Femur (tissue), 1 donor: ENCODE measurements around the gene TPST1.
"Not testable (repeated sequence)": the region's sequence is repeated elsewhere in the genome, so short reads cannot be mapped to it uniquely, and the experiment has no call there.

ENCODE experiments used
- DNase-seq: peaks from one replicate; pipeline ENCODE4 v3.0.0-alpha.2; 2017

TPST1 gene

DNA sequence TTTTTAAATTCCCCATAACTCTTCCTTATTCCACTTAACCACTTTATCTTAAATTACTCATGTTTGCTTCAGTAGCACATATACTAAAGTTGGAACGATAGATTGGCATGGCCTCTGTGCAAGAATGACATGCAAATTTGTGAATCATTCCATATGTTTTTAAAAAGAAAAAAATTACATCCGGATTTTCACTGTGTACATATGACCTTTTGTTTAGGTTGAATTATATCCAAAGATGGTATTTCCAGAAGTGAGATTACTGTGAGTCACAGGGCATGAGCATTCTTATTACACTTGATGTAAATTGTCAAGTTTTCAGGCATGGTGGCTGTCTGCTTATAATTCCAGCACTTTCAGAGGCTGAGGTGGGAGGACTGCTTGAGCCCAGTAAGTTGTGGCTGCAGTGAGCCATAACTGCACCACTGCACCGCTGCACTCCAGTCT is 190.0 kb downstream of the TPST1 start:
- DNase-seq = not testable (repeated sequence)

DNA sequence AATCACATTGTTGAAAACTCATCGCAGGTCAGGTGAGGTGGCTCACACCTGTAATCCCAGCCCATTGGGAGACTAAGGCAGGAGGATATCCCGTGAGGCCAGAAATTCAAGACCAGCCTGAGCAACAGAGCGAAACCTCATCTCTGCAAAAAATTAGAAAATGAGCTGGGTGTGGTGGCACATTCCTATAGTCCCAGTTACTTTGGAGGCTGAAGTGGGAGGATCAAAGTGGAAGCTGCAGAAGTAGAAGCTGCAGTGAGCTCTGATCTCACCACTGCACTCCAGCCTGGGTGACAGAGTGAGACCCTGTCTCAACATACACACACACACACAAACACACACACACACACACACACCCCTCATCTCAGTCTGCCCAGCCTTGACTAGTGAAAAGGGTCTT is 190.9 kb downstream of the TPST1 start:
- not testable (repeated sequence) for DNase-seq

DNA sequence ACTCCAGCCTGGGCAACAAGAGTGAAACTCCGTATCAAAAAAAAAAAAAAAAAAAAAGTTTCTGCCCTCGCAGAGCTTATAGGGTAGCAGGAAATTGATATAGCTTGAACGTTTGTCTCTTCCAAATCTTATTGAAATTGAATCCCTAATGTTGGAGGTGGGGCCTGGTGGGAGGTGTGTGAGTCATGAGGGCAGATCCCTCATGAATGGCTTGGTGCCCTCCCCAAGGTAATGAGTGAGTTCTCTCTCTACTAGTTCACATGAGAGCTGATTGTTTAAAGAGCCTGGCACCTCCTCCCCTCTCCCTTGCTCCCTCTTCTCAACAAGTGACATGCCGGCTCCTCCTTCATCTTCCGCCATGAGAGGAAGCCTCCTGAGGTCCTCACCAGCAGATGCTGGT is 193.7 kb downstream of the TPST1 start:
- not testable (repeated sequence) for DNase-seq

DNA sequence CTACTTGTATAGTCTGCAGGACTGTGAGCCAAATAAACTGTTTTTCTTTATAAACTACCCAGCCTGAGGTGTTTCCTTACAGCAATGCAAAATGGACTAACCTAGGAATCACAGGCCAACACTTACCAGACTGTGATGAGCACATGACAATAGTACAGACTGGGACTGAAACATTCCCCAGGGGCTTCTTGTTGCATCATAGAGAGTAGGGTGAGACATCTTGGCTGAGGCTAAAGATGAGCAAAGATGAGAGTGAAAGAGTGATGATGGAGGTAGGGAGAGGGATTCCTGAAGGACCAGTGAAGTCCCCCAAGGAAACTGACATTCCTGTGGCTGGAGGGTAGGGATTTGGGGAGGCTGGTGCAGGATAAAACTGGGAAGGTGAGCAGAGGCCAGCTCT is 194.4 kb downstream of the TPST1 start:
- DNase-seq = no peak

DNA sequence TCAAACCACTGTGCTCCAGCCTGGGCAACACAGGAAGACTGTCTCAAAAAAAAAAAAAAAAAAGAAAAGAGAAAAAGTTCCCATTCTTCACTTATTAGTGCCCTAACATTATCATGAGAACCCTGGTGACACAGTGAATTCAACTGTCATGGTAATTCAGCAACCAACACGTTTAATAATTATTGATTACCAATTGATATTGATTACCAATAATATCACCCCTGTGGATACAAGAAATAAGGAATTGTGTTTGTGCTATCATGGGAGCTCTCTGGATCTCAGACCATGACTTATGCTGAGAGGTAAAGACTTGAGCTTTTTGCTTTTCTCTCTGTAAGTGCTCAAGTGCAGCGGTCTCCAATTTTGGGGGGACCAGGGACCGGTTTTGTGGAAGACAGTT is 195.3 kb downstream of the TPST1 start:
- no peak for DNase-seq

DNA sequence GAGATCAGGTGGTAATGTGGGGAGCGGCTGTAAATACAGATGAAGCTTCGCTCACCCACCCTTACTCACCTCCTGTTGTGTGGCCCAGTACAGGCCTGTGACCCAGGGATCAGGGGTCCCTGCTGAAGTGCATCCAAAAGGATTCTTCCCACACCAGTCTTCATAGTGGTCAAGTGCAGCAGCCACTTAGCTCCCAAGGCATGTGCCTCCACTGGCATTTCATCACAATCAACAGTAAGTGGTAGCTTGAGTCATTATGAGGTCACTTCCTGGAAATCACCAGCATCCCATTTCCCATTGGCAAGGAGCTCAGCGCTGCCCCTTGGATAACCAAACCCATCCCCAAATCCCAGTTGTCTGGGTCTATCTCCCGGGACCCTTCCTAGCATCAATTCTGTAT is 196.0 kb downstream of the TPST1 start:
- DNase-seq = not testable (repeated sequence)

DNA sequence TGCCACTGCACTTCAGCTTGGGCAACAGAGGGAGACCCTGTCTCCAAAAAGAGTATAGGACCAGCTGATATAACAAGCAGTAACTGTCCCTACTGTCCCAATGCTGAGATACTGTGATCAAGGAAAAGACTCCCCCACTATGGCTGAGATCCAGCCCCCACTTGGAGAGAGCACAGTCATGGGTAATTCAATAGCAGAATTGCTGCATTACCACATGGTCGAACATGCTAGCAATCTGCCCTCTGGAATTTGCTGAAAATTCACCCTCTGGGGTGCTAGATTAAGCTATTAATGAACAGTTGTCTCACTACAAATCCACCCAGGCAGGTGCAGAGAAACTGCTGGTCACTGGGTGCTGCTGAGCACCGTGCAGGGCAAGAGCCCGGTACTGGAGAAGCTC is 196.8 kb downstream of the TPST1 start:
- not testable (repeated sequence) for DNase-seq

DNA sequence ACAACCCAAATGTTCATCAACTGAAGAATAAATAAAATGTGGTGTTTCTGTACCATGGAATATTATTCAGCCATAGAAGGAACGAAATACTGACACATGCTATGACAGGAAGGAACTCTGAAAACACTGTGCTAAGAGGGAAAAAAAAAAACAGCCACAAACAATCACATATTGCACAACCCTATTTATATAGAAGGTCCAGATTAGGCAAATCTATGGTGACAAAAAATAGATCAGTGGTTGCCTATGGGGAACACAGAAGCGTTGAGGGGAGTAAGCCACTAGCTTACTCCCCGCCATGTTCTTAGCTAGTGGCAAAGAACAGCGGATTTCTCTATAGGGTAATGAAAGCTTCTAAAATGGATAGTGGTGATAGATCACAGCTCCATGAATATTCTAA is 198.4 kb downstream of the TPST1 start:
- no peak for DNase-seq

DNA sequence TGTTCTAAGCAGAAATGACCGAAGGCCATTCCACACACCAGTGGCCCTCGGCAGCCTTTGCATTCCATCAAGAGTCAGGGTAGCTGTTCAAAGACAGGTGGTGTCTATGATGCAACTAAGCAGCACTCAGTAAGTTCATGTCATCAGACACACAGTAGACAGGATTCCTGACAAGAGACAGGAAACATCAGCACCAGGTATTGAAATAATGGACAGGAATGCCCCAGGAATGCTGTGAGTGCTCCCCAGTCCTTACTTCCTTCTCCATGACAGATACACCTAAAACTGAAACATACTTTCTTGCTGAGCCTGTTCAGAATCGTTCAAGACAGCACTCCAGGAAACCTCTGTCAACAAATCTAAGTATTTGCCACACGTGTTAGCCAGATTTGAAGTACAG is 204.4 kb downstream of the TPST1 start:
- no peak for DNase-seq
